Caco-2 (cell line): ENCODE measurements around the gene MEIS3. TPM values are rescaled to one million over a fixed set of nuclear protein-coding genes. Genes with fewer than 3 reads are reported as not detected.
A peak's percentile ranks its signal among the peaks of the same experiment; 100 is the strongest.

Experiments
- BruUV-seq: library from RNA; stranded (reverse); fragments of 400-500 nt; replicated peaks from 2 replicates; lab custom pipeline; 2021; lab: Mats Ljungman, UMichigan
- CTCF ChIA-PET: fragments of 300-600 bp; sonication (Branson Sonifier 250); formaldehyde crosslinking; loops from one replicate; lab custom pipeline; 2022; ENCODE audit warnings: antibody characterized with exemption; lab: Charles Lee
- POLR2A ChIA-PET: fragments of 300-600 bp; sonication (Branson Sonifier 250); formaldehyde crosslinking; loops from one replicate; lab custom pipeline; 2022; ENCODE audit warnings: antibody characterized with exemption; lab: Charles Lee
- DNase-seq, 2 experiments: peaks; one replicate each; pipeline versions ENCODE4 v3.0.0 to v3.0.0-alpha.2; 2020 to 2022
- H3K27me3 ChIP-seq: replicated peaks from 2 replicates; pipeline ENCODE4 v1.6.0; 2011; ENCODE audit warnings: low read length; ENCODE audit not compliant: control insufficient read depth, insufficient read depth
- H3K36me3 ChIP-seq: 2 replicates; pipeline ENCODE4 v1.5.1; 2011; ENCODE audit warnings: low read length; ENCODE audit not compliant: control insufficient read depth, insufficient read depth
- H3K4me1 ChIP-seq: fragments of 250-450 bp; sonication (Bioruptor Pico); 2 replicates; pipeline ENCODE4 v1.5.1; 2020; ENCODE audit warnings: mild to moderate bottlenecking
- H3K4me3 ChIP-seq: 2 replicates; pipeline ENCODE4 v1.5.1; 2011; ENCODE audit warnings: low read depth, mild to moderate bottlenecking, control low read depth, low read length
- H3K9me3 ChIP-seq: fragments of 250-450 bp; sonication (Bioruptor Pico); 2 replicates; pipeline ENCODE4 v1.5.1; 2020; ENCODE audit warnings: mild to moderate bottlenecking, moderate library complexity
- H3K27ac Mint-ChIP-seq: one replicate; pipeline ENCODE4 v1.8.0; 2022; ENCODE audit warnings: mixed read lengths; ENCODE audit not compliant: unreplicated experiment
- H3K27me3 Mint-ChIP-seq: one replicate; pipeline ENCODE4 v1.8.0; 2022; ENCODE audit warnings: mixed read lengths; ENCODE audit not compliant: insufficient read depth, unreplicated experiment
- H3K36me3 Mint-ChIP-seq: one replicate; pipeline ENCODE4 v1.8.0; 2022; ENCODE audit warnings: mild to moderate bottlenecking, mixed read lengths; ENCODE audit not compliant: insufficient read depth, unreplicated experiment
- H3K4me1 Mint-ChIP-seq: one replicate; pipeline ENCODE4 v1.8.0; 2022; ENCODE audit warnings: low read depth, mixed read lengths; ENCODE audit not compliant: unreplicated experiment
- H3K4me3 Mint-ChIP-seq: one replicate; pipeline ENCODE4 v1.8.0; 2022; ENCODE audit warnings: mild to moderate bottlenecking, moderate library complexity, mixed read lengths; ENCODE audit not compliant: unreplicated experiment
- H3K9me3 Mint-ChIP-seq: one replicate; pipeline ENCODE4 v1.8.0; 2022; ENCODE audit warnings: mixed read lengths; ENCODE audit not compliant: unreplicated experiment
- CTCF ChIP-seq, 2 experiments: fragments of 200-600 bp in 1 of 2; IDR thresholded peaks; 1 replicate in 1 of 2; 2 replicates in 1 of 2; pipeline versions ENCODE4 v1.5.1 to v1.8.0; 2011 to 2022; ENCODE audit warnings: antibody characterized with exemption in 1 of 2, control low read depth in 1 of 2, inconsistent platforms in 1 of 2, low read depth in 1 of 2, low read length in 1 of 2, mild to moderate bottlenecking in 1 of 2, moderate library complexity in 1 of 2; ENCODE audit not compliant: insufficient read depth in 1 of 2, severe bottlenecking in 1 of 2, unreplicated experiment in 1 of 2
- intact Hi-C: fragments of 100-400 bp; cut with micrococcal nuclease; formaldehyde crosslinking; loops from one replicate; pipeline ENCODE4 v1.10.0; 2022; ENCODE audit not compliant: unreplicated experiment
- total RNA-seq: library from RNA; stranded (reverse); gene quantifications from 2 replicates; pipeline ENCODE4 v1.2.3, GENCODE V29; 2022

Gene MEIS3
- total RNA-seq, 1 experiment from 2014 or later = 16.8 TPM

GRCh38 chr19:47423203-47423882, 4.0 kb upstream of the MEIS3 start:
- no TSS peak for BruUV-seq
- CTCF ChIA-PET = no interaction called here
- TF ChIP-seq CTCF (IDR thresholded peaks at IDR 0.05; ENCODE audit: insufficient read depth in 1 of 2, low read depth in 1 of 2, low read length in 1 of 2, severe bottlenecking in 1 of 2, unreplicated experiment in 1 of 2) = no peak
- Histone ChIP-seq H3K9me3 (no peaks in the 10 kb centered on the region), H3K4me3 (no peak overlapping the region), H3K4me1 (peaks cover 9% of the 10 kb centered on the region), H3K27me3 (peaks cover 8% of the 10 kb centered on the region), H3K36me3 (no peaks in the 10 kb centered on the region)
- POLR2A ChIA-PET = no interaction called here
- Mint-ChIP-seq H3K27ac (no peak overlapping the region), H3K4me3 (no peak overlapping the region), H3K9me3 (no peaks in the 10 kb centered on the region), H3K4me1 (peaks cover 30% of the 10 kb centered on the region), H3K36me3 (peaks cover 5% of the 10 kb centered on the region), H3K27me3 (peaks cover 30% of the 10 kb centered on the region)
- DNase-seq = no peak
- intact Hi-C loops = loop anchor here (10.0 kb wide), 1 partner anchor 79 kb away; the partner anchor contains the start of gene DHX34

- Mint-ChIP-seq H3K9me3 (no peaks in the 10 kb centered on the region), H3K27me3 (peaks cover 33% of the 10 kb centered on the region), H3K4me3 (peak overlapping the region; percentile 31), H3K27ac (no peak overlapping the region), H3K36me3 (peaks cover 5% of the 10 kb centered on the region), H3K4me1 (peaks cover 30% of the 10 kb centered on the region)
- Histone ChIP-seq H3K4me1 (peaks cover 3% of the 10 kb centered on the region; the same call in 1 of the 2 replicates), H3K9me3 (no peaks in the 10 kb centered on the region), H3K36me3 (no peaks in the 10 kb centered on the region), H3K4me3 (no peak overlapping the region), H3K27me3 (peaks cover 8% of the 10 kb centered on the region)
- intact Hi-C loops = loop anchor here (10.0 kb wide), 1 partner anchor 78 kb away; the partner anchor contains the start of gene DHX34
- DNase-seq = no peak
- no peak for TF ChIP-seq CTCF (IDR thresholded peaks at IDR 0.05; ENCODE audit: insufficient read depth in 1 of 2, low read depth in 1 of 2, low read length in 1 of 2, severe bottlenecking in 1 of 2, unreplicated experiment in 1 of 2)
- ChIA-PET CTCF (no interaction called here), POLR2A (no interaction called here)
- no TSS peak for BruUV-seq
These were observed 3.3 kb upstream of the MEIS3 start for GRCh38 chr19:47422417-47423163.

GRCh38 chr19:47421844-47422395, 2.6 kb upstream of the MEIS3 start:
- Histone ChIP-seq H3K9me3 (no peaks in the 10 kb centered on the region), H3K36me3 (no peaks in the 10 kb centered on the region), H3K27me3 (peaks cover 8% of the 10 kb centered on the region), H3K4me1 (no peaks in the 10 kb centered on the region), H3K4me3 (no peak overlapping the region)
- no TSS peak for BruUV-seq
- intact Hi-C loops = loop anchor here (10.0 kb wide), 1 partner anchor 77 kb away; the partner anchor contains the start of gene DHX34
- Mint-ChIP-seq H3K27me3 (peaks cover 33% of the 10 kb centered on the region), H3K4me1 (peaks cover 30% of the 10 kb centered on the region), H3K36me3 (peaks cover 5% of the 10 kb centered on the region), H3K27ac (no peak overlapping the region), H3K9me3 (no peaks in the 10 kb centered on the region), H3K4me3 (peak overlapping the region; percentile 31)
- DNase-seq = no peak
- no peak for TF ChIP-seq CTCF (IDR thresholded peaks at IDR 0.05; ENCODE audit: insufficient read depth in 1 of 2, low read depth in 1 of 2, low read length in 1 of 2, severe bottlenecking in 1 of 2, unreplicated experiment in 1 of 2)
- CTCF ChIA-PET = no interaction called here
- POLR2A ChIA-PET = no interaction called here
